ENCODE data around the gene KPTN. TPM values are rescaled to one million over a fixed set of nuclear protein-coding genes. Genes with fewer than 3 reads are reported as not detected.

The KPTN gene
- polyA plus RNA-seq, 3 donors: 9.5 to 9.7 (median 9.5) TPM

GRCh38 chr19:47471733-47472457 is 12.1 kb downstream of the KPTN start, which contains the start of gene SLC8A2:
TSS of gene SLC8A2 (minus strand) at chr19:47471893. CDS start at chr19:47466403, 5,490 bp downstream.
- no peaks in the 10 kb centered on the region for H3K79me2 ChIP-seq (ENCODE audit: insufficient read depth, low read length)
- peaks cover 16 to 54% of the 10 kb centered on the region in 2 donors for H3K27me3 ChIP-seq (ENCODE audit: control insufficient read depth in 2 of 2, insufficient read depth in 2 of 2, low read length in 2 of 2)
- intact Hi-C loops (cut with micrococcal nuclease): no loop called here
- no peaks in the 10 kb centered on the region for H3K4me1 ChIP-seq (ENCODE audit: control insufficient read depth in 1 of 2, insufficient read depth in 2 of 2, low read length in 2 of 2)
- peak in 2 of 3 donors; percentile 15 to 25 for DNase-seq
- H3K27ac ChIP-seq (ENCODE audit: low read depth in 1 of 2, low read length in 2 of 2): no peak within 1 kb of the TSS
- H3K9me3 ChIP-seq (replicated peaks in 1 of 2; ENCODE audit: control insufficient read depth in 1 of 2, insufficient read depth in 1 of 2, low read length in 2 of 2): peaks cover 0 to 12% of the 10 kb centered on the region in 2 donors
- H4K20me1 ChIP-seq (ENCODE audit: insufficient read depth, low read length): no peaks in the 10 kb centered on the region
- H3K36me3 ChIP-seq (replicated peaks in 1 of 2; ENCODE audit: control insufficient read depth in 1 of 2, insufficient read depth in 2 of 2, low read length in 2 of 2): no peaks in the 10 kb centered on the region
- TF ChIP-seq CTCF (IDR thresholded peaks at IDR 0.05): no peak
- Mint-ChIP-seq H3K27me3 (ENCODE audit: low read depth in 3 of 3) (peaks cover 55 to 59% (median 56%) of the 10 kb centered on the region in 3 donors), H3K27ac (peak within 1 kb of the TSS in 1 of 7 donors; percentile 19), H3K36me3 (peaks cover 2 to 4% of the 10 kb centered on the region in 2 donors), H3K9me3 (peaks cover 0 to 6% (median 3%) of the 10 kb centered on the region in 7 donors), H3K4me1 (peaks cover 7% of the 10 kb centered on the region), H3K4me3 (peak within 1 kb of the TSS; percentile 31 to 82)
- 15% methylated on average over 8 of the region's 29 CpGs for WGBS (ENCODE audit: insufficient coverage)
- peak within 1 kb of the TSS; percentile 19 for H3K4me2 ChIP-seq (replicated peaks; ENCODE audit: extremely low read depth, low read length, poor library complexity, severe bottlenecking)
- no peak within 1 kb of the TSS for H2AFZ ChIP-seq (ENCODE audit: insufficient read depth, low read depth, low read length, poor library complexity, severe bottlenecking)
- H3K4me3 ChIP-seq (replicated peaks in 1 of 3; ENCODE audit: low read depth in 2 of 3, low read length in 3 of 3): no peak within 1 kb of the TSS
- no peak within 1 kb of the TSS for H3K9ac ChIP-seq (ENCODE audit: insufficient read depth, low read length, poor library complexity, severe bottlenecking)

- Histone ChIP-seq H3K27me3 (ENCODE audit: control insufficient read depth in 2 of 2, insufficient read depth in 2 of 2, low read length in 2 of 2) (peaks cover 16 to 54% of the 10 kb centered on the region in 2 donors), H2AFZ (ENCODE audit: insufficient read depth, low read depth, low read length, poor library complexity, severe bottlenecking) (no peak overlapping the region), H3K4me2 (replicated peaks; ENCODE audit: extremely low read depth, low read length, poor library complexity, severe bottlenecking) (peak overlapping the region; percentile 19), H3K9me3 (replicated peaks in 1 of 2; ENCODE audit: control insufficient read depth in 1 of 2, insufficient read depth in 1 of 2, low read length in 2 of 2) (peaks cover 0 to 12% of the 10 kb centered on the region in 2 donors), H3K36me3 (replicated peaks in 1 of 2; ENCODE audit: control insufficient read depth in 1 of 2, insufficient read depth in 2 of 2, low read length in 2 of 2) (no peaks in the 10 kb centered on the region), H3K27ac (ENCODE audit: low read depth in 1 of 2, low read length in 2 of 2) (no peak overlapping the region), H3K79me2 (ENCODE audit: insufficient read depth, low read length) (no peaks in the 10 kb centered on the region), H3K9ac (ENCODE audit: insufficient read depth, low read length, poor library complexity, severe bottlenecking) (no peak overlapping the region), H4K20me1 (ENCODE audit: insufficient read depth, low read length) (no peaks in the 10 kb centered on the region), H3K4me1 (ENCODE audit: control insufficient read depth in 1 of 2, insufficient read depth in 2 of 2, low read length in 2 of 2) (no peaks in the 10 kb centered on the region), H3K4me3 (replicated peaks in 1 of 3; ENCODE audit: low read depth in 2 of 3, low read length in 3 of 3) (no peak overlapping the region)
- Mint-ChIP-seq H3K9me3 (peaks cover 0 to 6% (median 3%) of the 10 kb centered on the region in 7 donors), H3K4me1 (peaks cover 7% of the 10 kb centered on the region), H3K27ac (no peak overlapping the region), H3K4me3 (peak overlapping the region in 1 of 2 donors; percentile 82), H3K36me3 (peaks cover 2 to 4% of the 10 kb centered on the region in 2 donors), H3K27me3 (ENCODE audit: low read depth in 3 of 3) (peaks cover 57 to 60% (median 59%) of the 10 kb centered on the region in 3 donors)
- TF ChIP-seq CTCF (IDR thresholded peaks at IDR 0.05): no peak
- intact Hi-C loops (cut with micrococcal nuclease): no loop called here
- WGBS (ENCODE audit: insufficient coverage): 6% methylated on average over 5 of the region's 16 CpGs
- no peak for DNase-seq
These were observed 12.7 kb downstream of the KPTN start for GRCh38 chr19:47471381-47471732.
